GM21786 (cell line): Measurements from ENCODE around the gene RETSAT.

Experiments
- ATAC-seq: cut with Tn5 transposase; IDR thresholded peaks from one replicate; pipeline ENCODE4 v1.9.1; 2021; ENCODE audit not compliant: unreplicated experiment

RETSAT gene

GRCh38 chr2:85309699-85310321, 44.5 kb downstream of the RETSAT start:
- no peak for ATAC-seq

GRCh38 chr2:85308896-85309555, 45.3 kb downstream of the RETSAT start:
- no peak for ATAC-seq

DNA sequence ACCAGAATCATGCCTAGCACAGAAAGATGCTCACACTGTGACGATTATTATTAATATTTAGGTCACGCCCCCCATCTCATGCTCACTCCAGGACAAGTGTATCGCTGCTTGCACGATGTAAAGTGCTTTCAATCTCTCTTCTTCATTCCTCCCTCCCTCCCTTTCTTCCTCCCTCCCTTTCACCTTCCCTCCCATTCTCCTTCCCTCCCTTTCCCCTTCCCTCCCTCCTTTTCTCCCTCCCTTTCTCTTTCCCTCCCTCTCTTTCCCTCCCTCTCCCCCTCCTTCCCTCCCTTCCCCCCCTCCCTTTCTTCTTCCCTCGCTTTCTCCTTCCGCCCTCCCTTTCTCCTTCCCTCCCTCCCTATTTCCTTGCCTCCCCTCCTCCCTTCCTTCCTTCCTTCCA, 46.1 kb downstream of the RETSAT start:
- no peak for ATAC-seq

GRCh38 chr2:85307527-85307897, 46.8 kb downstream of the RETSAT start:
- no peak for ATAC-seq

DNA sequence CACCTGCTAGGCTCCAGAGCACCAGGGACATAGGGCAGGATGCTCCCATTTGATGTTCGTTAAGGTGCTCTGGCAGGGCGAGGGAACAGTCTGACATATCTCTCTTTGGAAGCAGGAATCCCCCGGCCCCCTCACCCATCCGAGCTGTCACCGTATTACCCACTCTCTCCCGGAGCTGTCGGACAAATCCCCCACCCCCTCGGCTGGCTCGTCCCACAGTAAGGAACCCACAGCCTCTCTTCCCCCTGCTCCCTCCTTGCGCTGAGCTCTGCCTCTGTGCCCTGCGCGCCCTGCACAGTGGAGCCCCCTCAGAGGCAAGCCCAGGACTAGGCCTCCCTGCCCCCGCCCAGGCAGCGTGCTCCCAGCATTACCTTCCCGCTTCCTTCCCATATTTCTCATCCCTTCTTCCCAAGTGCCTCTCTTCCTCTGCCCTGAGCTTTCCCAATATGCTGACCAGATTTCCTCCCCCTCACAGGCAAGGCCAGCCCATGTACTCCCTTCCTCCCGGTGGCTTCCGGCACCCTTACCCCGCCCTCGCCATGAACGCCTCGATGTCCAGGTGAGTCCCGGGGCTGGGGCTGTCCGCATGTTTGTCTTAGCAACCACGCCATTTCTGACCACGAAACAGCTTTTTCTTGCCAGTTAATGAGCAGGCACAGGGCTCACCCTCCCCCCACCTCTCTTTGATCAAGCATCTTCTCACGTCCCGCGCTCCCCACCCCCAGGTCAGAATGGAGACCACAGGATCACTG, 50.4 kb downstream of the RETSAT start:
- no peak for ATAC-seq

DNA sequence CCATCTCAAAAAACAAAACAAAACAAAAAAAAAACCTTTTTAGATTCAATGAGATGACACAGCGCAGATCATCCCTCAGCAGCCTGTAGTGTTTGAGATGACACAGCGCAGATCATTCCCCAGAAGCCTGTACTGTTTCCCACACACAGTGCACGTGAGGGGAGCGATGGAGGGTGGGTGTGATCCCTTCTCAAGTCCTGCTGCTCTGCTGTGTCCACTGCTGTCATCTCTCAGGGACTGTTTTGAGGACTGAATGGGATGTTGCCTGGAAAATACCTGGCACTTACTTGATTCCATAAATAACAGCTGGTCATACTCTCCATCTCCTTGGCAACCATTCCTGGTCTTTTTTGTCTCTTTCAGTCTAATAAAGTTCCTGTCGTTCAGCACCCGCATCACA, 52.2 kb downstream of the RETSAT start:
- no peak for ATAC-seq
